GM23338 (cell line): Measurements from ENCODE around the gene UCN2. TPM values are rescaled to one million over a fixed set of nuclear protein-coding genes. Genes with fewer than 3 reads are reported as not detected.

Source experiments
- ATAC-seq: fragments of 200-7000 bp; cut with Tn5 transposase; 3 replicates; pipeline ENCODE4 v1.9.1; 2020
- DNase-seq: peaks from one replicate; pipeline ENCODE4 v3.0.0-alpha.2; 2015; ENCODE audit warnings: low spot score
- H2AFZ ChIP-seq: fragments of 200-600 bp; sonication (generic); 2 replicates; pipeline ENCODE4 v1.8.0; 2016; ENCODE audit warnings: antibody characterized with exemption, mild to moderate bottlenecking, moderate library complexity
- H3F3A ChIP-seq: fragments of 200-600 bp; sonication (generic); replicated peaks from 2 replicates; pipeline ENCODE4 v1.8.0; 2017; ENCODE audit warnings: antibody characterized with exemption, mixed run types, low read depth
- H3K27ac ChIP-seq: fragments of 200-600 bp; sonication (generic); 2 replicates; pipeline ENCODE4 v1.6.1; 2016; ENCODE audit warnings: low read depth
- H3K27me3 ChIP-seq: fragments of 200-600 bp; sonication (generic); 2 replicates; pipeline ENCODE4 v1.8.0; 2016; ENCODE audit warnings: mild to moderate bottlenecking, mixed run types, moderate library complexity; ENCODE audit not compliant: insufficient read depth
- H3K36me3 ChIP-seq: fragments of 200-600 bp; sonication (generic); 2 replicates; pipeline ENCODE4 v1.8.0; 2016; ENCODE audit warnings: mild to moderate bottlenecking; ENCODE audit not compliant: insufficient read depth
- H3K4me1 ChIP-seq: fragments of 200-600 bp; sonication (generic); 2 replicates; pipeline ENCODE4 v1.8.0; 2016; ENCODE audit warnings: mild to moderate bottlenecking, moderate library complexity; ENCODE audit not compliant: insufficient read depth
- H3K4me2 ChIP-seq: fragments of 200-600 bp; sonication (generic); 2 replicates; pipeline ENCODE4 v1.7.1; 2017; ENCODE audit warnings: mixed run types
- H3K4me3 ChIP-seq: fragments of 200-600 bp; sonication (generic); 2 replicates; pipeline ENCODE4 v1.6.1; 2016; ENCODE audit warnings: mixed run types
- H3K79me2 ChIP-seq: fragments of 200-600 bp; sonication (generic); replicated peaks from 2 replicates; pipeline ENCODE4 v1.8.0; 2017; ENCODE audit warnings: mild to moderate bottlenecking; ENCODE audit not compliant: insufficient read depth
- H3K9me2 ChIP-seq: fragments of 200-600 bp; sonication (generic); 2 replicates; pipeline ENCODE4 v1.8.0; 2017; ENCODE audit not compliant: insufficient read depth
- H4K20me1 ChIP-seq: fragments of 200-600 bp; sonication (generic); replicated peaks from 2 replicates; pipeline ENCODE4 v1.8.0; 2017; ENCODE audit warnings: mild to moderate bottlenecking; ENCODE audit not compliant: insufficient read depth
- H3K27ac Mint-ChIP-seq: 2 replicates; pipeline ENCODE4 v1.8.0; 2020; ENCODE audit warnings: inconsistent platforms, mild to moderate bottlenecking, moderate library complexity, mixed read lengths
- H3K27me3 Mint-ChIP-seq: 3 replicates; pipeline ENCODE4 v1.8.0; 2022; ENCODE audit warnings: low read depth, mild to moderate bottlenecking, moderate library complexity, mixed read lengths, inconsistent platforms; ENCODE audit not compliant: insufficient read depth, poor library complexity
- H3K36me3 Mint-ChIP-seq: 3 replicates; pipeline ENCODE4 v1.8.0; 2021; ENCODE audit warnings: low read depth, mild to moderate bottlenecking, inconsistent platforms, moderate library complexity, mixed read lengths
- H3K4me1 Mint-ChIP-seq: 3 replicates; pipeline ENCODE4 v1.8.0; 2020; ENCODE audit warnings: mild to moderate bottlenecking, inconsistent platforms, mixed read lengths
- H3K4me3 Mint-ChIP-seq: 3 replicates; pipeline ENCODE4 v1.8.0; 2021; ENCODE audit warnings: moderate library complexity, mild to moderate bottlenecking, inconsistent platforms, mixed read lengths
- H3K9me3 Mint-ChIP-seq: 3 replicates; pipeline ENCODE4 v1.8.0; 2020; ENCODE audit warnings: moderate library complexity, mild to moderate bottlenecking, inconsistent platforms, mixed read lengths
- CREB1 ChIP-seq: fragments of 250-450 bp; sonication (Bioruptor Pico); IDR thresholded peaks from 2 replicates; pipeline ENCODE4 v1.5.0; 2020; ENCODE audit warnings: low read depth, mild to moderate bottlenecking, moderate library complexity
- EZH2 ChIP-seq: fragments of 200-600 bp; sonication (generic); IDR thresholded peaks from one replicate; pipeline ENCODE4 v1.8.0; 2017; ENCODE audit warnings: antibody characterized with exemption, mild to moderate bottlenecking, low read depth; ENCODE audit not compliant: unreplicated experiment
- EZH2phosphoT487 ChIP-seq: fragments of 200-600 bp; sonication (generic); IDR thresholded peaks from one replicate; pipeline ENCODE4 v1.8.1; 2018; ENCODE audit warnings: antibody characterized with exemption; ENCODE audit not compliant: unreplicated experiment
- JUNB ChIP-seq: IDR thresholded peaks from one replicate; pipeline ENCODE4 v1.6.1; 2016; ENCODE audit warnings: antibody characterized with exemption; ENCODE audit not compliant: unreplicated experiment
- POLR2AphosphoS5 ChIP-seq: IDR thresholded peaks from 2 replicates; pipeline ENCODE4 v1.6.1; 2016; ENCODE audit warnings: antibody characterized with exemption, low read depth
- STAT1 ChIP-seq: IDR thresholded peaks from one replicate; pipeline ENCODE4 v1.6.1; 2016; ENCODE audit warnings: antibody characterized with exemption; ENCODE audit not compliant: unreplicated experiment
- ZNF114 ChIP-seq: fragments of 250-450 bp; sonication (Bioruptor Pico); IDR thresholded peaks from 2 replicates; pipeline ENCODE4 v1.5.0; 2020; ENCODE audit warnings: mild to moderate bottlenecking, moderate library complexity
- ZNF331 ChIP-seq: fragments of 250-450 bp; sonication (Bioruptor Pico); IDR thresholded peaks from 2 replicates; pipeline ENCODE4 v1.5.0; 2020; ENCODE audit warnings: low read depth, mild to moderate bottlenecking, moderate library complexity
- polyA plus RNA-seq: library from polyadenylated mRNA; unstranded; fragments of >200 nt; fragmentation: Nextera tagmentation; extraction: Ambion mirVana; gene quantifications from 2 replicates; pipeline ENCODE4 v1.2.1, GENCODE V29; 2016
- total RNA-seq: library from RNA; depleted of rRNA; stranded (reverse); fragments of >200 nt; shearing (Covaris generic); gene quantifications from 2 replicates; pipeline ENCODE4 v1.2.3, GENCODE V29; 2014
- TF ChIP-seq, protein P1 (sequence below): fragments of 250-450 bp; sonication (Bioruptor Pico); IDR thresholded peaks from 2 replicates; pipeline ENCODE4 v1.5.0; 2020; ENCODE audit warnings: mild to moderate bottlenecking, moderate library complexity
- TF ChIP-seq, protein P2 (sequence below): IDR thresholded peaks from one replicate; pipeline ENCODE4 v1.6.1; 2018; ENCODE audit warnings: antibody characterized with exemption; ENCODE audit not compliant: unreplicated experiment
- TF ChIP-seq, protein P3 (sequence below): IDR thresholded peaks from 2 replicates; pipeline ENCODE4 v1.6.1; 2016; ENCODE audit warnings: antibody characterized with exemption

The UCN2 gene
- total and polyA plus RNA-seq, 2 experiments from 2014 or later, result 0.17 TPM; not detected in 1

DNA sequence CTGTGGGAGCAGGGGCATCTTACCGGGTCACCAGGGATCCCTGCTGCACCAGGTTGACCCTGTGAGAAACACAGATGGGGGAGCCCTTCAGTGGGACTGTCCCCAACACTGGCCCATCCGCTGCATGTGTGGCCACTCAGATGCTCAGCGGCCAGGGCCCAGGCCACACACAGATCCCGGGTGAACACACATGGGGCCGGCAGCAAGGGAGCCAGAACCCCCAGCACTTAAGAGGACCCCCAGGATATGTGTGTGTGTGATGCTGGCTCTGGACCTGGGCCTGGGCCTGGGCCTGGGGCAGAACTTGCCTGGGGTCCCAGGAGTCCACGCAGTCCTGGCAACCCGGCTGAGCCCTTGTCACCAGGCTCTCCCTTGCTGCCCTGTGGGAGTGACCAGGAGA is 4.9 kb upstream of the UCN2 start:
- Mint-ChIP-seq H3K4me1 (peaks cover 7% of the 10 kb centered on the region; the same call in 2 of the 3 replicates), H3K4me3 (no peak overlapping the region), H3K36me3 (no peaks in the 10 kb centered on the region; the same call in 2 of the 3 replicates), H3K27ac (no peak overlapping the region), H3K27me3 (peaks cover 9% of the 10 kb centered on the region), H3K9me3 (no peaks in the 10 kb centered on the region; the same call in 2 of the 3 replicates)
- Histone ChIP-seq H3K36me3 (no peaks in the 10 kb centered on the region), H4K20me1 (no peaks in the 10 kb centered on the region), H3F3A (no peaks in the 10 kb centered on the region), H3K4me1 (no peaks in the 10 kb centered on the region), H3K4me3 (no peak overlapping the region), H3K4me2 (no peak overlapping the region), H3K27me3 (no peaks in the 10 kb centered on the region), H3K27ac (no peak overlapping the region), H3K9me2 (no peaks in the 10 kb centered on the region), H3K79me2 (no peaks in the 10 kb centered on the region), H2AFZ (no peak overlapping the region)
- no peak for TF ChIP-seq JUNB
- TF ChIP-seq ZNF331, result no peak
- TF ChIP-seq EZH2, result no peak
- no peak for TF ChIP-seq STAT1
- TF ChIP-seq POLR2AphosphoS5, result no peak
- TF ChIP-seq, protein P1, sequence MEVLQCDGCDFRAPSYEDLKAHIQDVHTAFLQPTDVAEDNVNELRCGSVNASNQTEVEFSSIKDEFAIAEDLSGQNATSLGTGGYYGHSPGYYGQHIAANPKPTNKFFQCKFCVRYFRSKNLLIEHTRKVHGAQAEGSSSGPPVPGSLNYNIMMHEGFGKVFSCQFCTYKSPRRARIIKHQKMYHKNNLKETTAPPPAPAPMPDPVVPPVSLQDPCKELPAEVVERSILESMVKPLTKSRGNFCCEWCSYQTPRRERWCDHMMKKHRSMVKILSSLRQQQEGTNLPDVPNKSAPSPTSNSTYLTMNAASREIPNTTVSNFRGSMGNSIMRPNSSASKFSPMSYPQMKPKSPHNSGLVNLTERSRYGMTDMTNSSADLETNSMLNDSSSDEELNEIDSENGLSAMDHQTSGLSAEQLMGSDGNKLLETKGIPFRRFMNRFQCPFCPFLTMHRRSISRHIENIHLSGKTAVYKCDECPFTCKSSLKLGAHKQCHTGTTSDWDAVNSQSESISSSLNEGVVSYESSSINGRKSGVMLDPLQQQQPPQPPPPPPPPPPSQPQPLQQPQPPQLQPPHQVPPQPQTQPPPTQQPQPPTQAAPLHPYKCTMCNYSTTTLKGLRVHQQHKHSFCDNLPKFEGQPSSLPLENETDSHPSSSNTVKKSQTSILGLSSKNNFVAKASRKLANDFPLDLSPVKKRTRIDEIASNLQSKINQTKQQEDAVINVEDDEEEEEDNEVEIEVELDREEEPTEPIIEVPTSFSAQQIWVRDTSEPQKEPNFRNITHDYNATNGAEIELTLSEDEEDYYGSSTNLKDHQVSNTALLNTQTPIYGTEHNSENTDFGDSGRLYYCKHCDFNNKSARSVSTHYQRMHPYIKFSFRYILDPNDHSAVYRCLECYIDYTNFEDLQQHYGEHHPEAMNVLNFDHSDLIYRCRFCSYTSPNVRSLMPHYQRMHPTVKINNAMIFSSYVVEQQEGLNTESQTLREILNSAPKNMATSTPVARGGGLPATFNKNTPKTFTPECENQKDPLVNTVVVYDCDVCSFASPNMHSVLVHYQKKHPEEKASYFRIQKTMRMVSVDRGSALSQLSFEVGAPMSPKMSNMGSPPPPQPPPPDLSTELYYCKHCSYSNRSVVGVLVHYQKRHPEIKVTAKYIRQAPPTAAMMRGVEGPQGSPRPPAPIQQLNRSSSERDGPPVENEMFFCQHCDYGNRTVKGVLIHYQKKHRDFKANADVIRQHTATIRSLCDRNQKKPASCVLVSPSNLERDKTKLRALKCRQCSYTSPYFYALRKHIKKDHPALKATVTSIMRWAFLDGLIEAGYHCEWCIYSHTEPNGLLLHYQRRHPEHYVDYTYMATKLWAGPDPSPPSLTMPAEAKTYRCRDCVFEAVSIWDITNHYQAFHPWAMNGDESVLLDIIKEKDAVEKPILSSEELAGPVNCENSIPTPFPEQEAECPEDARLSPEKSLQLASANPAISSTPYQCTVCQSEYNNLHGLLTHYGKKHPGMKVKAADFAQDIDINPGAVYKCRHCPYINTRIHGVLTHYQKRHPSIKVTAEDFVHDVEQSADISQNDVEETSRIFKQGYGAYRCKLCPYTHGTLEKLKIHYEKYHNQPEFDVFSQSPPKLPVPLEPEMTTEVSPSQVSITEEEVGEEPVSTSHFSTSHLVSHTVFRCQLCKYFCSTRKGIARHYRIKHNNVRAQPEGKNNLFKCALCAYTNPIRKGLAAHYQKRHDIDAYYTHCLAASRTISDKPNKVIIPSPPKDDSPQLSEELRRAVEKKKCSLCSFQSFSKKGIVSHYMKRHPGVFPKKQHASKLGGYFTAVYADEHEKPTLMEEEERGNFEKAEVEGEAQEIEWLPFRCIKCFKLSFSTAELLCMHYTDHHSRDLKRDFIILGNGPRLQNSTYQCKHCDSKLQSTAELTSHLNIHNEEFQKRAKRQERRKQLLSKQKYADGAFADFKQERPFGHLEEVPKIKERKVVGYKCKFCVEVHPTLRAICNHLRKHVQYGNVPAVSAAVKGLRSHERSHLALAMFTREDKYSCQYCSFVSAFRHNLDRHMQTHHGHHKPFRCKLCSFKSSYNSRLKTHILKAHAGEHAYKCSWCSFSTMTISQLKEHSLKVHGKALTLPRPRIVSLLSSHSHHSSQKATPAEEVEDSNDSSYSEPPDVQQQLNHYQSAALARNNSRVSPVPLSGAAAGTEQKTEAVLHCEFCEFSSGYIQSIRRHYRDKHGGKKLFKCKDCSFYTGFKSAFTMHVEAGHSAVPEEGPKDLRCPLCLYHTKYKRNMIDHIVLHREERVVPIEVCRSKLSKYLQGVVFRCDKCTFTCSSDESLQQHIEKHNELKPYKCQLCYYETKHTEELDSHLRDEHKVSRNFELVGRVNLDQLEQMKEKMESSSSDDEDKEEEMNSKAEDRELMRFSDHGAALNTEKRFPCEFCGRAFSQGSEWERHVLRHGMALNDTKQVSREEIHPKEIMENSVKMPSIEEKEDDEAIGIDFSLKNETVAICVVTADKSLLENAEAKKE (CRISPR knock-in tag), result no peak
- no peak for TF ChIP-seq CREB1 (CRISPR knock-in tag)
- no peak for TF ChIP-seq ZNF114 (CRISPR knock-in tag)
- TF ChIP-seq, protein P2, sequence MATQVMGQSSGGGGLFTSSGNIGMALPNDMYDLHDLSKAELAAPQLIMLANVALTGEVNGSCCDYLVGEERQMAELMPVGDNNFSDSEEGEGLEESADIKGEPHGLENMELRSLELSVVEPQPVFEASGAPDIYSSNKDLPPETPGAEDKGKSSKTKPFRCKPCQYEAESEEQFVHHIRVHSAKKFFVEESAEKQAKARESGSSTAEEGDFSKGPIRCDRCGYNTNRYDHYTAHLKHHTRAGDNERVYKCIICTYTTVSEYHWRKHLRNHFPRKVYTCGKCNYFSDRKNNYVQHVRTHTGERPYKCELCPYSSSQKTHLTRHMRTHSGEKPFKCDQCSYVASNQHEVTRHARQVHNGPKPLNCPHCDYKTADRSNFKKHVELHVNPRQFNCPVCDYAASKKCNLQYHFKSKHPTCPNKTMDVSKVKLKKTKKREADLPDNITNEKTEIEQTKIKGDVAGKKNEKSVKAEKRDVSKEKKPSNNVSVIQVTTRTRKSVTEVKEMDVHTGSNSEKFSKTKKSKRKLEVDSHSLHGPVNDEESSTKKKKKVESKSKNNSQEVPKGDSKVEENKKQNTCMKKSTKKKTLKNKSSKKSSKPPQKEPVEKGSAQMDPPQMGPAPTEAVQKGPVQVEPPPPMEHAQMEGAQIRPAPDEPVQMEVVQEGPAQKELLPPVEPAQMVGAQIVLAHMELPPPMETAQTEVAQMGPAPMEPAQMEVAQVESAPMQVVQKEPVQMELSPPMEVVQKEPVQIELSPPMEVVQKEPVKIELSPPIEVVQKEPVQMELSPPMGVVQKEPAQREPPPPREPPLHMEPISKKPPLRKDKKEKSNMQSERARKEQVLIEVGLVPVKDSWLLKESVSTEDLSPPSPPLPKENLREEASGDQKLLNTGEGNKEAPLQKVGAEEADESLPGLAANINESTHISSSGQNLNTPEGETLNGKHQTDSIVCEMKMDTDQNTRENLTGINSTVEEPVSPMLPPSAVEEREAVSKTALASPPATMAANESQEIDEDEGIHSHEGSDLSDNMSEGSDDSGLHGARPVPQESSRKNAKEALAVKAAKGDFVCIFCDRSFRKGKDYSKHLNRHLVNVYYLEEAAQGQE, result no peak
- TF ChIP-seq, protein P3, sequence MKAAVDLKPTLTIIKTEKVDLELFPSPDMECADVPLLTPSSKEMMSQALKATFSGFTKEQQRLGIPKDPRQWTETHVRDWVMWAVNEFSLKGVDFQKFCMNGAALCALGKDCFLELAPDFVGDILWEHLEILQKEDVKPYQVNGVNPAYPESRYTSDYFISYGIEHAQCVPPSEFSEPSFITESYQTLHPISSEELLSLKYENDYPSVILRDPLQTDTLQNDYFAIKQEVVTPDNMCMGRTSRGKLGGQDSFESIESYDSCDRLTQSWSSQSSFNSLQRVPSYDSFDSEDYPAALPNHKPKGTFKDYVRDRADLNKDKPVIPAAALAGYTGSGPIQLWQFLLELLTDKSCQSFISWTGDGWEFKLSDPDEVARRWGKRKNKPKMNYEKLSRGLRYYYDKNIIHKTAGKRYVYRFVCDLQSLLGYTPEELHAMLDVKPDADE, result no peak
- no peak for TF ChIP-seq EZH2phosphoT487
- ATAC-seq, result no peak
- no peak for DNase-seq
